HG03103 (cell line): ENCODE results near the gene FGD3.
"Not testable (repeated sequence)": the region's sequence is repeated elsewhere in the genome, so short reads cannot be mapped to it uniquely, and the experiment has no call there.

Experiments
- ATAC-seq: cut with Tn5 transposase; IDR thresholded peaks from one replicate; pipeline ENCODE4 v1.9.1; 2021; ENCODE audit warnings: low read depth; ENCODE audit not compliant: unreplicated experiment

The FGD3 gene

GRCh38 chr9:92947268-92948037, at the start of gene FGD3:
FGD3 (plus strand) TSS chr9:92947523; CDS start chr9:92976257, 28,734 bp downstream.
- no peak for ATAC-seq

DNA sequence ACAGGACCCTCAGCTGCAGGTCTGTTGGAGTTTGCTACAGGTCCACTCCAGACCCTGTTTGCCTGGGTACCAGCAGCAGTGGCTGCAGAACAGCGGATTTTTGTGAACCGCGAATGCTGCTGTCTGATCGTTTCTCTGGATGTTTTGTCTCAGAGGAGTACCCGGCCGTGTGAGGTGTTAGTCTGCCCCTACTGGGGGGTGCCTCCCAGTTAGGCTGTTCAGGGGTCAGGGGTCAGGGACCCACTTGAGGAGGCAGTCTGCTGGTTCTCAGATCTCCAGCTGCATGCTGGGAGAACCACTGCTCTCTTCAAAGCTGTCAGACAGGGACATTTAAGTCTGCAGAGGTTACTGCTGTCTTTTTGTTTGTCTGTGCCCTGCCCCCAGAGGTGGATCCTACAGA, 42.2 kb upstream of the FGD3 start:
- not testable (repeated sequence) for ATAC-seq

DNA sequence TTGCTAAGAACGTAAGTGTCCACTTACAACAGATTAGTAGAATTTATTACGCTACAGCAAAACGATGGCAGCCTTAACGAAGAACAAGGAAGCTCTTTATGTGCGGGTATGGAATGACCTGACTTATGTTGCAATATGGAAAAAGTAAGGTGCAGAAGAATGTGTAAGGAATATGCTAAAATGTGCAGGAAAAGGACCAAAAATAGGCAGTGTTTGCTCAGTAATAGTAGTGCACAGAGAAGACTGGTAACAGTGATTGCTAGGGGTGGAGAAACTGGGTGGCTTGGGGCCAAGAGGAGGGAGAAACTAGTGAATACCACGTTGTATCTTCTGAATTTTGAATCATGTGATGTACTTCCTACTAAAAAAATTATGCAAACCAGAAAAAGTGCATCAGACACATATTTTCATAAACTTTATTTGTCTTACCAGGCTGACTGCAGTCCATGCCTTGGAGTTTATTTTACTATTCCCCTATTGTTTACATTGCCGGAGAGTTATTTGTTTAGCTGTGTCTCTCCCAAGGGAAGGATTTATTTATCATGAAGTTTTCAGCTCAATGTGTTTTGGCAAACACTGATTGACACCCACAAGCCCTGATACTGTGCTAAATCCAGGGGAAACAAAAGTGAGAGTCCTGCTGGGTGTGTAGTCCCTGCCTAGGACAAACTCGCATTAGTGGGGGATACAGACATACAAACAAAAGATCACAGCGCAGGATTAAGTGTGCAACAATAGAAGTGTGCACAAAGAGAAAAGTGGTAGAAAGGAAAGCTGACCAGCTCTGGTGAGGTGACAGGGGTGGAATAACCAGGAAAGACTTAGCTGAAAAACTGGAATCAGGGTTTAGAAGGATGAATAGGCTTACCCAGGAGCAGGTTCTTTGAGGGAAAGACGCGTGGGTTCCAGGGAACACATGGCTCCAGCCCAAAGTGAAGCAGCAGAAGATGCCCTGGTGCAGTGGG, 35.5 kb upstream of the FGD3 start:
- ATAC-seq, result no peak

DNA sequence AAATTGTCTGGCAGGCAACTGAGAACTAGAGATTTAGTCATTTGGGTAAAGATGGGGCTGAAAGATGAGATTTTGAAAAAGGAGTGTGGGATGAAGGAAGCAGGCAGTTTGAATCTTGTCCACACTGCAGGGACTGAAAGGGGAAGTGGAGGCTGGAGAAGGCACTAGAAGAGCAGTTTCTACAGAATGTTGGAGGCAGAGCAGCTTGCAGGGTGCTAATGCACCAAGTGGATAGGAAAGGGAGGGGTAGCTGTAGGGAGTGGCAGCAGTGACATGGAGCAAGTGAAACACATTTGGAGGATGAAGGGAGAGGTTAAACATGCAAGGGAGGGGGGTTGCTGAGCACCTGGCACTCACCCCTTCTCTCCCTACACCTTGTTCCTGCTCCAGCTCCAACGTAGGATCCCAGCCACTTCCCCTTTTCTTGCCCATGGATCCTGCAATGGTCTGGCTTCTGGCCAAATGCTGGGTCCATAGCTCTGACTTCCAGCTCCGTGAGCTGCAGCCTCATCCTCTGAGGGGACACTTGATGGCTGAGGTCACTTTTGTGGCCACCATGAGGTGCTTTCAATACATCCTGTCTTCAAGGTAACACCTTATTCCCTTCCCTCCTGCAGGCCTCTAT, 30.0 kb upstream of the FGD3 start:
- no peak for ATAC-seq

GRCh38 chr9:92920437-92920836, 26.9 kb upstream of the FGD3 start:
- no peak for ATAC-seq

DNA sequence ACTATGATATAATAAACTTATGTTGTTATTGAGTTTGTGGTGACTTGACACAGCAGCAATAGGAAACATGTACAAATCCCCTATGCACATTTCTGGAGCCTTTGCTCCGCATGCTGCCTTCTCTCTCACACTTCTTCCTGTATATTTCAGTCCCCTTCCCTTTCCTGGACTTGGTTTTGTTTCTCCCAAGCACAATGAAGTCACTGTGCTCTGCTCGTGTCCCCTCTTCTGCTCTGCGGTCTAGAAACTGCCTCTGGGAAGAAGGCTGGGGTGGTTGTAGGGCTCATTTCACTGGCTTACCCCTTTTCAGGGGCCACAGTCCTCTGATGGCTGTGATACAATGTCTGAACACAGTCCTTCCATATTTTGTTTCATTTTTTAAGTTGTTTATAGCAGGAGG, 15.7 kb upstream of the FGD3 start:
- no peak for ATAC-seq

DNA sequence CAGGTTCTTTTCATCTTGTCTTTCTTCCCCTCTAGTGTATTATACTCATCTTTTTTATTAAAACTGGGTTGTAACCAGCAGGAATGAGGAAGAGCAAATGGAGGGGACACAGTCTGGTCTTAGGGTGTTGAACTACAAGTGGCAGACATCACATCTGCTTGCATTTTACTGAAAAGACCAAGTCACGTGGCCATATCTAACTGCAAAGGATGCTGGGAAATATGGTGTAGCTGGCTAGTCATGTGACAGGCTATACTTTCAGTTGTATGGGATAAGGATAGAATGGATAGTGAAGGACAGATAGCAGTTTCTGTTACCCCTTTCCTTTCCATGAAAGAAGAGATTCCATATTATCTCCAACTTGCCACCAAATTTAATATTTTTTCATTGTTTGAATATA, 13.0 kb upstream of the FGD3 start:
- ATAC-seq, result no peak

- ATAC-seq, result no peak
Observed at GRCh38 chr9:92938025-92938424, 9.3 kb upstream of the FGD3 start.

GRCh38 chr9:92941861-92942260, 5.5 kb upstream of the FGD3 start:
- ATAC-seq, result no peak

DNA sequence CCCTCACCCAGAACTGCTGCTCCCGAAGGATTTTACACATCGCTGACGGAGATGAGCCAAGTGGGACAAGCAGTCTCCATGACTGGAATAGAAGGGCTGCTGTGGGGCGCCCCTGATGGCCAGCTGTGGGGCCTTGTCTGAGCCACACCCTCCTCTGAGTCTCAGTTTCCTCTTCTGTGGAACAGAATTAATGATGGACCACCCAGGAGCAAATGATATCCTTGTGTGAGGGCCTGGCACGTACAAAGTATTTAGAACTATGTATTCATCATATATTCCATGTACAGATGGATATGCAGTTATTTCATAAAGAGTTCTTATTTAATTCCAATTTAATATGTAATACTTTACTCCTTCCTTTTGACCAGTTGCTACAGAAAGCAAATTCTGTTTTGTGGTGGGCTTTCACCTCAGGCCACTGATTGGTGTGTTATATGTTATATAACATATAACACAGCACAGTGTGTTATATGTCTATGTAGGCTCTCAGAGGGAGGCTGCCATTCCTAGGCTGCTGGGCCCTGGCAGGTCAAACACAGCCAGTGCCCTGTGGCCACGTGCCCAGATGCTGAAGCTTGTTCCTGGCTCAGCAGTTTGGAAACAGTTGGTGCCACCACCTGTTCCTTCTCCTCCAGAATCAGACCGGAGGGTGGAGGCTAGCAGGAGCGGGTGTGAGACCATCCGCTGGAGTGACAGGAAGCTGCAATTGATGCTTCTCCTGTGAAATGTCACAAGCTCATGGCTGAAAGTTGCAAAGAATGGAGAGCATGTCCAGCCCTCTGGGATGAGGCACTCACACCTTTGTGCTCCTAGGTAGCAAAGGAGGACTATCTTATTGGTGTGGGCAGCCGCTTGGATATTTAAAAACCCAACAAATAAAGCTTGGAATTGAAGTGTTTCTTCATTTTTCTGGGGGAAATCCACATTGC, 4.4 kb upstream of the FGD3 start:
- ATAC-seq, result no peak

DNA sequence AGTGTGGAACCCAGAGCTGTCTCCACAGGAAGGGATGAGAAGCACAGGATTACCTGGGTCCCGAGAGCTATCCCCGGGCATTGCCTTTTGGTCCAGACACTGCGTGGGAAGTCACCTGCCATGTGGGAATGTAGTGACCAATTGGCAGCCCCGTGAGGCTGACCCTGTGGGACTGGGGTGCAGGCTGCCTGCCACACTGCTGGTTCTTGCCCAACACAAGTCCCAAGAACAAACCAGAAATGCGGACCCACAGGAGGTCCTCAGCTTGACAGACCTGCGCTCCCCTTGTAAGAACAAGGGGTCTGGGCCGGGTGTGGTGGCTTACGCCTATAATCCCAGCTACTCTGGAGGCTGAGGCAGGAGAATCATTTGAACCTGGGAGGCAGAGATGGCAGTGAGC, 2.4 kb upstream of the FGD3 start:
- ATAC-seq, result no peak

DNA sequence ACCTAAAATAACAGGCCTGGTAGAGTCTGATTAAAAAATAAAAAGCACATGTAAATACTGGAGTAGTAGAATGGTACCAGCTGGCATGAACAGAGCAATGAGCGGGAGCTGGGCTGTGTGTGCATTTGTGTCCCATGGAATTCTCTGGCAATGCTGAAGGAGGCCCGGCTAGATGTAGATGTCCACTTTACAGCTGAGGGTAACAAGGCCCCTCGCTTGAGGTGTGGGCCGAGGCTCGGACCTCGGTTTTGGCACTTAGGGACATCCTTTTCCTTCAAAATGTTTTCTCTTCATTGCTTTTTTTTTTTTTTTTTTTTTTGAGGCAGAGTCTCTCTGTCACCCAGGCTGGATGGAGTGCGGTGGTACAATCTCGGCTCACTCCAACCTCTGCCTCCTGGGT, 1.5 kb upstream of the FGD3 start:
- ATAC-seq, result no peak

GRCh38 chr9:92948038-92948534, 763 bp downstream of the FGD3 start:
- ATAC-seq, result no peak

GRCh38 chr9:92948632-92949031, 1.3 kb downstream of the FGD3 start:
- ATAC-seq, result no peak

- no peak for ATAC-seq
Observed at GRCh38 chr9:92949266-92949982, 2.1 kb downstream of the FGD3 start.

GRCh38 chr9:92950359-92950955, 3.1 kb downstream of the FGD3 start:
- ATAC-seq, result no peak

- no peak for ATAC-seq
Observed at GRCh38 chr9:92952906-92953610, 5.7 kb downstream of the FGD3 start.
